Liver (tissue), 2 donors: ENCODE data around the gene PRSS12.

Experiments
- CTCF ChIP-seq: fragments of 150-350 bp; IDR thresholded peaks from 2 replicates; pipeline ENCODE4 v1.5.1; 2017; ENCODE audit warnings: improper control_type of control experiment, low read depth, low read length; ENCODE audit not compliant: missing input control
- YY1 ChIP-seq: IDR thresholded peaks from 2 replicates; pipeline ENCODE4 v1.6.1; 2016; ENCODE audit warnings: antibody characterized with exemption, mild to moderate bottlenecking
- donor health status: healthy.

DNA sequence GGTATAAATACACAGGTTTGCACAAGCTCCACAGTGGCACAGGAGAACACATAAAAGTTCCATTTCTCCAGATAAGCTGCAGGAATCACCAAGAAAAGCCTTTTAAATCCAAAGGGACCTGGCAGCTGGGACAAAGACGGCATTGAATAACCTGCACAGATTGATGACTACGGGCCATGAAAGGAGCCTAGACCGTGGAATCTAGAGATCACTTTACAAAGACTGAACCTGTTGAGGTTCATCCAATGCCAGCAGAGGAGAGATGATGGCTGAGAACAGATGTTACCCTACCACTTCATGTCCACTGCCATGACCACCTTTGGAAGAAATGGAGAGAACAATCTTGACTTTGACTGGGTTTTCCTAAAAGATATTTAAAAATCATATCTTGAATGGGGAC lies 88.7 kb downstream of the PRSS12 start:
- TF ChIP-seq YY1 (no peak), CTCF (no peak)
